IMR-90 (cell line): ENCODE results near the gene CCDC83. TPM values are rescaled to one million over a fixed set of nuclear protein-coding genes. Genes with fewer than 3 reads are reported as not detected.

Source experiments
- ATAC-seq: fragments of 200-7000 bp; cut with Tn5 transposase; 2 replicates; pipeline ENCODE4 v1.9.1; 2020; ENCODE audit warnings: low read depth, mild to moderate bottlenecking, moderate library complexity
- BruUV-seq: library from RNA; stranded (reverse); fragments of 400-500 nt; replicated peaks from 2 replicates; lab custom pipeline; 2021; lab: Mats Ljungman, UMichigan
- CTCF ChIA-PET: fragments of 300-600 bp; formaldehyde crosslinking; extraction: SDS; loops from one replicate; lab custom pipeline; 2021; ENCODE audit warnings: antibody characterized with exemption; lab: Yijun Ruan, JAX
- POLR2A ChIA-PET: fragments of 300-600 bp; sonication (Branson Sonifier 250); formaldehyde crosslinking; loops from one replicate; lab custom pipeline; 2022; ENCODE audit warnings: antibody characterized with exemption; ENCODE audit not compliant: unreplicated experiment; lab: Charles Lee
- DNase-seq: peaks from one replicate; pipeline ENCODE4 v3.0.0; 2013
- H2AFZ ChIP-seq: replicated peaks from 2 replicates; pipeline ENCODE3; 2013; ENCODE audit warnings: low read length, mild to moderate bottlenecking; ENCODE audit not compliant: poor library complexity
- H2AK5ac ChIP-seq: 2 replicates; pipeline ENCODE4 v1.6.1; 2013; ENCODE audit warnings: low read depth, low read length, inconsistent platforms
- H2AK9ac ChIP-seq: replicated peaks from 2 replicates; pipeline ENCODE3; 2013; ENCODE audit warnings: mild to moderate bottlenecking, low read depth, low read length, moderate library complexity; ENCODE audit not compliant: poor library complexity
- H2BK120ac ChIP-seq: 2 replicates; pipeline ENCODE4 v1.6.1; 2013; ENCODE audit warnings: low read depth, low read length, inconsistent platforms
- H2BK15ac ChIP-seq: 3 replicates; pipeline ENCODE4 v1.6.1; 2013; ENCODE audit warnings: low read depth, low read length, inconsistent platforms
- H2BK20ac ChIP-seq: 2 replicates; pipeline ENCODE4 v1.6.1; 2013; ENCODE audit warnings: low read depth, mild to moderate bottlenecking, inconsistent platforms, low read length, moderate library complexity
- H2BK5ac ChIP-seq: 2 replicates; pipeline ENCODE4 v1.6.1; 2013; ENCODE audit warnings: mild to moderate bottlenecking, low read depth, low read length, inconsistent platforms; ENCODE audit not compliant: poor library complexity, severe bottlenecking
- H3K14ac ChIP-seq: replicated peaks from 2 replicates; pipeline ENCODE4 v1.6.1; 2013; ENCODE audit warnings: low read depth, low read length, inconsistent platforms
- H3K18ac ChIP-seq: 2 replicates; pipeline ENCODE4 v1.6.1; 2013; ENCODE audit warnings: low read depth, low read length, control low read depth
- H3K23ac ChIP-seq: 2 replicates; pipeline ENCODE4 v1.6.1; 2013; ENCODE audit warnings: low read depth, low read length, inconsistent platforms
- H3K27ac ChIP-seq: 2 replicates; pipeline ENCODE4 v1.5.1; 2013; ENCODE audit warnings: mild to moderate bottlenecking, control low read depth, low read length; ENCODE audit not compliant: insufficient read depth
- H3K27me3 ChIP-seq: 2 replicates; pipeline ENCODE4 v1.6.1; 2013; ENCODE audit warnings: low read length; ENCODE audit not compliant: control insufficient read depth, insufficient read depth
- H3K36me3 ChIP-seq: 2 replicates; pipeline ENCODE4 v1.6.1; 2013; ENCODE audit warnings: low read length, mixed read lengths; ENCODE audit not compliant: control insufficient read depth, insufficient read depth
- H3K4ac ChIP-seq: 2 replicates; pipeline ENCODE4 v1.6.1; 2013; ENCODE audit warnings: low read depth, low read length, inconsistent platforms
- H3K4me1 ChIP-seq: 2 replicates; pipeline ENCODE4 v1.6.1; 2013; ENCODE audit warnings: low read length, mixed read lengths; ENCODE audit not compliant: control insufficient read depth, insufficient read depth
- H3K4me2 ChIP-seq: 2 replicates; pipeline ENCODE4 v1.6.1; 2013; ENCODE audit warnings: low read depth, mild to moderate bottlenecking, control low read depth, low read length, moderate library complexity
- H3K4me3 ChIP-seq: 2 replicates; pipeline ENCODE4 v1.5.1; 2013; ENCODE audit warnings: low read depth, mild to moderate bottlenecking, control low read depth, low read length, moderate library complexity; ENCODE audit not compliant: insufficient read depth
- H3K56ac ChIP-seq: 2 replicates; pipeline ENCODE4 v1.6.1; 2013; ENCODE audit warnings: low read length, inconsistent platforms; ENCODE audit not compliant: insufficient read depth; ENCODE audit errors: extremely low read depth
- H3K79me1 ChIP-seq, 2 experiments: 2 replicates each; pipeline ENCODE4 v1.6.1; 2013; ENCODE audit warnings: low read length in 2 of 2, inconsistent platforms in 1 of 2, low read depth in 1 of 2
- H3K9ac ChIP-seq: 2 replicates; pipeline ENCODE4 v1.6.1; 2013; ENCODE audit warnings: low read depth, low read length, control low read depth
- H3K9me1 ChIP-seq: 2 replicates; pipeline ENCODE4 v1.6.1; 2013; ENCODE audit warnings: low read length, inconsistent platforms; ENCODE audit not compliant: insufficient read depth
- H3K9me3 ChIP-seq: 2 replicates; pipeline ENCODE4 v1.6.1; 2013; ENCODE audit warnings: low read length; ENCODE audit not compliant: control insufficient read depth, insufficient read depth
- H4K20me1 ChIP-seq: 2 replicates; pipeline ENCODE4 v1.6.1; 2013; ENCODE audit warnings: low read length, inconsistent platforms; ENCODE audit not compliant: insufficient read depth
- H4K5ac ChIP-seq: 2 replicates; pipeline ENCODE4 v1.6.1; 2013; ENCODE audit warnings: mild to moderate bottlenecking, low read depth, low read length, control low read depth
- H4K8ac ChIP-seq, 2 experiments: 2 replicates each; pipeline ENCODE4 v1.6.1; 2013; ENCODE audit warnings: low read depth in 2 of 2, low read length in 2 of 2, control low read depth in 1 of 2, inconsistent platforms in 1 of 2
- H4K91ac ChIP-seq: 2 replicates; pipeline ENCODE4 v1.6.1; 2013; ENCODE audit warnings: low read depth, low read length, inconsistent platforms; ENCODE audit not compliant: insufficient read depth
- FOS ChIP-seq: fragments of 150-350 bp; IDR thresholded peaks from 2 replicates; pipeline ENCODE4 v1.6.1; 2016; ENCODE audit warnings: low read depth, low read length
- NFE2L2 ChIP-seq: fragments of 150-350 bp; IDR thresholded peaks from 2 replicates; pipeline ENCODE4 v1.6.1; 2016; ENCODE audit warnings: low read depth, mild to moderate bottlenecking, low read length
- POLR2A ChIP-seq: IDR thresholded peaks from 2 replicates; pipeline ENCODE4 v1.6.1; 2012; ENCODE audit warnings: mild to moderate bottlenecking, low read depth, low read length
- RAD21 ChIP-seq: IDR thresholded peaks from 2 replicates; pipeline ENCODE4 v1.6.1; 2012; ENCODE audit warnings: low read length, improper control_type of control experiment
- RFX5 ChIP-seq: IDR thresholded peaks from 2 replicates; pipeline ENCODE4 v1.8.0; 2012; ENCODE audit warnings: low read depth, mild to moderate bottlenecking, low read length, moderate library complexity
- SMC3 ChIP-seq: fragments of 150-350 bp; IDR thresholded peaks from 2 replicates; pipeline ENCODE4 v1.6.1; 2016; ENCODE audit warnings: low read depth, mild to moderate bottlenecking, antibody characterized with exemption, low read length, moderate library complexity
- USF2 ChIP-seq: fragments of 150-350 bp; IDR thresholded peaks from 2 replicates; pipeline ENCODE4 v1.6.1; 2017; ENCODE audit warnings: mild to moderate bottlenecking, antibody characterized with exemption, low read length, low read depth
- WGBS, 2 experiments: methylation state at CpG; one replicate each; pipeline versions ENCODE4 v1.1.5 to v1.1.7; 2013; ENCODE audit warnings: missing lambda C conversion rate in 2 of 2; ENCODE audit not compliant: insufficient read length in 1 of 2; ENCODE audit errors: extremely low coverage in 2 of 2; 5-methylcytosine and 5-hydroxymethylcytosine counted together
- dilution Hi-C: fragments of 300-500 bp; cut with HindIII; formaldehyde crosslinking; loops from one replicate; pipeline ENCODE4 v1.14.3; 2018; ENCODE audit warnings: low sequenced_read_pairs; ENCODE audit not compliant: unreplicated experiment
- in situ Hi-C: fragments of 300-500 bp; cut with MboI; formaldehyde crosslinking; loops from 3 replicates; pipeline ENCODE4 v1.14.3; 2019; ENCODE audit warnings: low sequenced_read_pairs, inconsistent platforms, mixed read lengths
- intact Hi-C: fragments of 100-400 bp; cut with micrococcal nuclease; formaldehyde crosslinking; loops from 2 replicates; pipeline ENCODE4 v1.10.0; 2022
- polyA plus RNA-seq, 3 experiments: library from polyadenylated mRNA; depleted of rRNA; stranded (reverse); fragments of >200 nt; gene quantifications; 2 replicates each; pipeline ENCODE4 v1.2.3, GENCODE V29; 2012; ENCODE audit warnings: low replicate concordance in 1 of 3
- total RNA-seq: library from RNA; depleted of rRNA; stranded (reverse); fragments of >200 nt; gene quantifications from 2 replicates; pipeline ENCODE4 v1.2.3, GENCODE V29; 2012
- TF ChIP-seq, protein P1 (sequence below): conservative IDR thresholded peaks from 2 replicates; pipeline ENCODE4 v1.5.1; 2012; ENCODE audit warnings: mild to moderate bottlenecking, low read depth, low read length, improper control_type of control experiment

The CCDC83 gene
- total and polyA plus RNA-seq, 2 of the 4 experiments (the other 2 are of a cell fraction) = not detected

DNA sequence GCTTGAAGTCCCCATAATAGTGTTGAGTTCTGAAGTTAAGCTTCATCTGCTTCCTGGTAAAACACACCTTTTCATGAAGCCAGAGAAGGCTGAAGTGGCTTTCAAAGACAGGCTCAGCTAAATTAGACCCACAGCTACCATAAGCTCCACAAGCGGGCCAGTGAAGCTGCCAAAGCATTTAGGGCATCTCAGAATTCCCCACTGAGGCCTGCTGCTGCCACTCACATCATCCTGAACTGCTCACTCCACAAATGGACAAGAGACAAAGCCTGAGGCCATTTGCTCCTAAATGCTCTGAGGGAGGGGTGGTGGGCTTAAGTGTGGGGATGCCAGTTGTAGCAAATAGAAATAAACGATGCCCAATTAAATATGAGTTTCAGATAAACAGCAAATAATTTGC, 14.6 kb downstream of the CCDC83 start:
- Histone ChIP-seq H3K79me1 (no peaks in the 10 kb centered on the region), H2AK5ac (no peak overlapping the region), H2AK9ac (no peak overlapping the region), H2BK20ac (no peak overlapping the region), H3K18ac (no peak overlapping the region), H3K36me3 (no peaks in the 10 kb centered on the region), H3K9me1 (peaks cover 8% of the 10 kb centered on the region), H4K5ac (no peak overlapping the region), H3K23ac (no peak overlapping the region), H3K4me3 (no peak overlapping the region), H3K9ac (no peak overlapping the region), H3K27me3 (no peaks in the 10 kb centered on the region), H3K56ac (no peak overlapping the region), H3K4me2 (no peak overlapping the region), H4K20me1 (no peaks in the 10 kb centered on the region), H3K27ac (no peak overlapping the region), H4K91ac (no peak overlapping the region), H3K9me3 (no peaks in the 10 kb centered on the region), H3K14ac (no peak overlapping the region), H2AFZ (peak overlapping the region; percentile 23), H3K4me1 (peaks cover 4% of the 10 kb centered on the region), H3K4ac (no peak overlapping the region; the same call in 1 of the 2 replicates), H2BK5ac (no peak overlapping the region), H4K8ac (no peak overlapping the region), H2BK120ac (no peak overlapping the region), H2BK15ac (peak overlapping the region; percentile 22; the same call in 1 of the 3 replicates)
- in situ Hi-C loops (loop anchor here (10.0 kb wide), 1 partner anchor 425 kb away; no protein-coding TSS in a partner anchor), dilution Hi-C loops (no loop called here), intact Hi-C loops (no loop called here)
- ATAC-seq = no peak
- DNase-seq = no peak
- POLR2A ChIA-PET = no interaction called here
- CTCF ChIA-PET = no interaction called here
- no TSS peak for BruUV-seq
- whole genome bisulfite sequencing, 2 experiments = no CpG with 5 or more reads among the region's 2 CpGs
- TF ChIP-seq FOS (no peak), NFE2L2 (no peak), RAD21 (no peak), RFX5 (no peak), SMC3 (no peak), POLR2A (no peak), USF2 (no peak)
- TF ChIP-seq, protein P1, sequence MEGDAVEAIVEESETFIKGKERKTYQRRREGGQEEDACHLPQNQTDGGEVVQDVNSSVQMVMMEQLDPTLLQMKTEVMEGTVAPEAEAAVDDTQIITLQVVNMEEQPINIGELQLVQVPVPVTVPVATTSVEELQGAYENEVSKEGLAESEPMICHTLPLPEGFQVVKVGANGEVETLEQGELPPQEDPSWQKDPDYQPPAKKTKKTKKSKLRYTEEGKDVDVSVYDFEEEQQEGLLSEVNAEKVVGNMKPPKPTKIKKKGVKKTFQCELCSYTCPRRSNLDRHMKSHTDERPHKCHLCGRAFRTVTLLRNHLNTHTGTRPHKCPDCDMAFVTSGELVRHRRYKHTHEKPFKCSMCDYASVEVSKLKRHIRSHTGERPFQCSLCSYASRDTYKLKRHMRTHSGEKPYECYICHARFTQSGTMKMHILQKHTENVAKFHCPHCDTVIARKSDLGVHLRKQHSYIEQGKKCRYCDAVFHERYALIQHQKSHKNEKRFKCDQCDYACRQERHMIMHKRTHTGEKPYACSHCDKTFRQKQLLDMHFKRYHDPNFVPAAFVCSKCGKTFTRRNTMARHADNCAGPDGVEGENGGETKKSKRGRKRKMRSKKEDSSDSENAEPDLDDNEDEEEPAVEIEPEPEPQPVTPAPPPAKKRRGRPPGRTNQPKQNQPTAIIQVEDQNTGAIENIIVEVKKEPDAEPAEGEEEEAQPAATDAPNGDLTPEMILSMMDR = no peak
